OCI-LY1 (cell line): Measurements from ENCODE around the gene AAK1.

Experiments
- H2AFZ ChIP-seq: fragments of 200-600 bp; sonication (generic), shearing (Covaris generic); 2 replicates; pipeline ENCODE4 v1.6.0; 2014; ENCODE audit warnings: antibody characterized with exemption, mild to moderate bottlenecking, low read length
- H3F3A ChIP-seq: fragments of 200-600 bp; sonication (generic), shearing (Covaris generic); 2 replicates; pipeline ENCODE4 v1.6.0; 2014; ENCODE audit warnings: mild to moderate bottlenecking, antibody characterized with exemption, low read length, moderate library complexity; ENCODE audit not compliant: insufficient read depth
- H3K27ac ChIP-seq: fragments of 200-600 bp; sonication (generic); 2 replicates; pipeline ENCODE4 v1.5.1; 2014; ENCODE audit warnings: low read length, mixed run types, mild to moderate bottlenecking, low read depth; ENCODE audit not compliant: poor library complexity, severe bottlenecking
- H3K27me3 ChIP-seq: fragments of 200-600 bp; sonication (generic); 2 replicates; pipeline ENCODE4 v1.6.0; 2014; ENCODE audit warnings: antibody characterized with exemption, mild to moderate bottlenecking, low read length, moderate library complexity; ENCODE audit not compliant: insufficient read depth
- H3K36me3 ChIP-seq: fragments of 200-600 bp; sonication (generic); 2 replicates; pipeline ENCODE4 v1.6.1; 2014; ENCODE audit warnings: mild to moderate bottlenecking, antibody characterized with exemption, low read length, moderate library complexity, mixed read lengths; ENCODE audit not compliant: insufficient read depth
- H3K4me1 ChIP-seq: fragments of 200-600 bp; sonication (generic); 2 replicates; pipeline ENCODE4 v1.5.1; 2014; ENCODE audit warnings: mild to moderate bottlenecking, low read length, moderate library complexity; ENCODE audit not compliant: insufficient read depth, severe bottlenecking
- H3K4me2 ChIP-seq: fragments of 200-600 bp; sonication (generic), shearing (Covaris generic); 2 replicates; pipeline ENCODE4 v1.6.1; 2014; ENCODE audit warnings: low read length
- H3K4me3 ChIP-seq: fragments of 200-600 bp; sonication (generic); 2 replicates; pipeline ENCODE4 v1.5.1; 2014; ENCODE audit warnings: low read length, low read depth, mild to moderate bottlenecking, mixed read lengths; ENCODE audit not compliant: poor library complexity, severe bottlenecking
- H3K79me2 ChIP-seq: fragments of 200-600 bp; shearing (Covaris generic); 2 replicates; pipeline ENCODE4 v1.6.1; 2016; ENCODE audit warnings: mixed run types, low read length, mixed read lengths; ENCODE audit not compliant: insufficient read depth
- H3K9ac ChIP-seq: fragments of 200-600 bp; sonication (generic), shearing (Covaris generic); 2 replicates; pipeline ENCODE4 v1.6.1; 2014; ENCODE audit warnings: mild to moderate bottlenecking, low read length, mixed read lengths
- H3K9me2 ChIP-seq: fragments of 200-600 bp; sonication (generic), shearing (Covaris generic); 2 replicates; pipeline ENCODE4 v1.6.1; 2014; ENCODE audit warnings: low read depth, mild to moderate bottlenecking, low read length, mixed read lengths
- H3K9me3 ChIP-seq: fragments of 200-600 bp; shearing (Covaris generic); 2 replicates; pipeline ENCODE4 v1.6.1; 2014; ENCODE audit warnings: low read length, mixed read lengths
- H4K20me1 ChIP-seq: fragments of 200-600 bp; sonication (generic), shearing (Covaris generic); 2 replicates; pipeline ENCODE4 v1.6.0; 2016; ENCODE audit warnings: mild to moderate bottlenecking, low read length; ENCODE audit not compliant: insufficient read depth
- EZH2 ChIP-seq: fragments of 200-600 bp; sonication (generic), shearing (Covaris generic); IDR thresholded peaks from 2 replicates; pipeline ENCODE4 v1.8.0; 2017; ENCODE audit warnings: borderline replicate concordance, mixed run types, mild to moderate bottlenecking, antibody characterized with exemption, low read length, moderate library complexity, mixed read lengths
- TF ChIP-seq, protein P1 (sequence below): fragments of 200-600 bp; sonication (generic), shearing (Covaris generic); IDR thresholded peaks from 2 replicates; pipeline ENCODE4 v1.5.1; 2017; ENCODE audit warnings: mild to moderate bottlenecking, antibody characterized with exemption, low read length, moderate library complexity, mixed read lengths

AAK1 gene

DNA sequence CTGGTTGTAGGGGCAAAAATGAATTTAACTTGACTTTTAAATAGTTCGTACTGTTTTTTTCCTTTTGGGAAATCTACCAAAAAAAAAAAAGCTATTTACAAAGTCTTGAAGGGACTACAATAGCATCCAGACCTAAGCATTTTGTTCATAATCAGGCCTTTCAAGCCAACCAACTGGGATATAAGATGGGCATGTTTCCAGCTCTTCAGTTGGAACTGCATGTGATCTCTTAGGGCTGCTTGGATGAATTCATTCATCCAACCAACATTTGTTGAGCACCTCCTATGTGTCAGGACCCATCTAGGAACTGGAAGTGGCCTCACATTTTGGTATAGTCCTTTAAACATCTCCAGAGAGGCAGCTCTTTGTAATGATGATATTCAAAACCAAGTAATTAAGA, 98.6 kb downstream of the AAK1 start:
- H4K20me1 ChIP-seq, result no peaks in the 10 kb centered on the region
- H3K9ac ChIP-seq, result no peak overlapping the region
- no peak overlapping the region for H3K4me3 ChIP-seq
- H3K9me3 ChIP-seq, result no peaks in the 10 kb centered on the region
- H3K79me2 ChIP-seq, result no peaks in the 10 kb centered on the region
- H3K27ac ChIP-seq, result no peak overlapping the region
- H2AFZ ChIP-seq, result no peak overlapping the region
- H3K36me3 ChIP-seq, result 0 out of 2 replicates have a peak, but pooled peaks cover 5% of the 10 kb centered on the region
- TF ChIP-seq, protein P1, sequence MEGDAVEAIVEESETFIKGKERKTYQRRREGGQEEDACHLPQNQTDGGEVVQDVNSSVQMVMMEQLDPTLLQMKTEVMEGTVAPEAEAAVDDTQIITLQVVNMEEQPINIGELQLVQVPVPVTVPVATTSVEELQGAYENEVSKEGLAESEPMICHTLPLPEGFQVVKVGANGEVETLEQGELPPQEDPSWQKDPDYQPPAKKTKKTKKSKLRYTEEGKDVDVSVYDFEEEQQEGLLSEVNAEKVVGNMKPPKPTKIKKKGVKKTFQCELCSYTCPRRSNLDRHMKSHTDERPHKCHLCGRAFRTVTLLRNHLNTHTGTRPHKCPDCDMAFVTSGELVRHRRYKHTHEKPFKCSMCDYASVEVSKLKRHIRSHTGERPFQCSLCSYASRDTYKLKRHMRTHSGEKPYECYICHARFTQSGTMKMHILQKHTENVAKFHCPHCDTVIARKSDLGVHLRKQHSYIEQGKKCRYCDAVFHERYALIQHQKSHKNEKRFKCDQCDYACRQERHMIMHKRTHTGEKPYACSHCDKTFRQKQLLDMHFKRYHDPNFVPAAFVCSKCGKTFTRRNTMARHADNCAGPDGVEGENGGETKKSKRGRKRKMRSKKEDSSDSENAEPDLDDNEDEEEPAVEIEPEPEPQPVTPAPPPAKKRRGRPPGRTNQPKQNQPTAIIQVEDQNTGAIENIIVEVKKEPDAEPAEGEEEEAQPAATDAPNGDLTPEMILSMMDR, result no peak
- TF ChIP-seq EZH2, result no peak
- H3K27me3 ChIP-seq, result no peaks in the 10 kb centered on the region
- no peaks in the 10 kb centered on the region for H3K9me2 ChIP-seq
- no peaks in the 10 kb centered on the region for H3K4me1 ChIP-seq
- no peaks in the 10 kb centered on the region for H3F3A ChIP-seq
- no peak overlapping the region for H3K4me2 ChIP-seq

DNA sequence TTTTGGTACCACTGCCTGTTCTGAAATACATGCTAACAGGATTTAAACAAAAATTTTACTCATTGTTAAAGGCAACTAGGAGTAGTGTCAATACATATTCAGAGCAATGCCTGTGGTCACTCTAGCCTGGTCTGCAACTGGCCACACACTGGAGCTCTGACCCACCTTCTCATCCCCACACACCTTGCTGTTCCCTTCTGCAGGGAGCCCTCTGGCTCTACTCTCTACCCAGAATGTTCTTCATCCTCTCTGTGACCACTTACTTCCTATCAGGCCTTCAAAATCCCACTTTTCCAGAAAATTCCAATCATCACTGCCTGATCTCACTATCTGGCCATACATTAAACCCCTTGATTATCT, 104.0 kb downstream of the AAK1 start:
- TF ChIP-seq, protein P1, result no peak
- no peak for TF ChIP-seq EZH2
- Histone ChIP-seq H3K4me2 (no peak overlapping the region), H2AFZ (no peak overlapping the region), H3K79me2 (no peaks in the 10 kb centered on the region), H3K27me3 (no peaks in the 10 kb centered on the region), H4K20me1 (no peaks in the 10 kb centered on the region), H3K9me2 (no peaks in the 10 kb centered on the region), H3K4me1 (no peaks in the 10 kb centered on the region), H3K36me3 (peaks cover 10% of the 10 kb centered on the region), H3K9me3 (no peaks in the 10 kb centered on the region), H3K9ac (no peak overlapping the region), H3K27ac (no peak overlapping the region), H3F3A (no peaks in the 10 kb centered on the region), H3K4me3 (no peak overlapping the region)

DNA sequence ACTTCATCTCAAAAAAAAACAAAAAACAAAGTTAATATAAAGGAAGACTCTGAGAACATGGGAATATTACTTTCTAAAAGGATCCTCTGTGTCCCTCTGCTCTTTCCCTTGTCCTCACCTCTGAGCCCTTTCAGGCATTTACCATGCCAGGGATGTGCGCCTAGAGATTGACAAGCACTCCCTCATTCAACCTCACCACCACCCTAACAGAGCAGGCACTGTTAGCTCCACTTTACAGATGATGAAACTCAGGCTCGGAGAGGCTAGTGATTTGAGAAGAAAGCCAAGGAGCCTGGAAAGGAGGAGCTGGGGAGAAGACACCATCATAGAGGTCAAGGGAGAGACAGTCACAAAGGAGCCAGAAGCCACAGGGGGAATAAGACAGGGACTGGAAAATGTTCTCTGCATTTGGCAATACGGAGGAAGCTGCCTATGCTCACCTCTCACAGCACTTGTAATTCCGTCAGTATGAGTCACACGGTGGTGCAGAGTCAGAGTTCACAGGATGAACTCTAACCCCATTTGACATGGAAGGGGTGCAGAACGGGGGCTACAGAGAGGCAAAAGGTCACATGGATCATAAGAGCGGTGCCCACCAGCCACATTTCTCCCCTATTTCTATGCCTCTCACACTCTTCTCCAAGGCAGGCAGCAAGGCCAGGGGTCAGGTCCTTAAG, 104.5 kb downstream of the AAK1 start:
- Histone ChIP-seq H3K4me2 (no peak overlapping the region), H3K4me1 (no peaks in the 10 kb centered on the region), H3K9me3 (no peaks in the 10 kb centered on the region), H3K36me3 (peaks cover 10% of the 10 kb centered on the region), H3K27ac (no peak overlapping the region), H3K79me2 (no peaks in the 10 kb centered on the region), H2AFZ (no peak overlapping the region), H3K4me3 (no peak overlapping the region), H4K20me1 (no peaks in the 10 kb centered on the region), H3K27me3 (no peaks in the 10 kb centered on the region), H3K9me2 (no peaks in the 10 kb centered on the region), H3F3A (no peaks in the 10 kb centered on the region), H3K9ac (no peak overlapping the region)
- TF ChIP-seq EZH2, result no peak
- TF ChIP-seq, protein P1, result no peak
